LoVo (cell line): ENCODE measurements around the gene DLG2.
A peak's percentile ranks its signal among the peaks of the same experiment; 100 is the strongest.
"Not testable (repeated sequence)": the region's sequence is repeated elsewhere in the genome, so short reads cannot be mapped to it uniquely, and the experiment has no call there.

ENCODE experiments used
- DNase-seq: peaks from one replicate; pipeline ENCODE4 v3.0.0-alpha.2; 2016; ENCODE audit warnings: low spot score

The DLG2 gene

DNA sequence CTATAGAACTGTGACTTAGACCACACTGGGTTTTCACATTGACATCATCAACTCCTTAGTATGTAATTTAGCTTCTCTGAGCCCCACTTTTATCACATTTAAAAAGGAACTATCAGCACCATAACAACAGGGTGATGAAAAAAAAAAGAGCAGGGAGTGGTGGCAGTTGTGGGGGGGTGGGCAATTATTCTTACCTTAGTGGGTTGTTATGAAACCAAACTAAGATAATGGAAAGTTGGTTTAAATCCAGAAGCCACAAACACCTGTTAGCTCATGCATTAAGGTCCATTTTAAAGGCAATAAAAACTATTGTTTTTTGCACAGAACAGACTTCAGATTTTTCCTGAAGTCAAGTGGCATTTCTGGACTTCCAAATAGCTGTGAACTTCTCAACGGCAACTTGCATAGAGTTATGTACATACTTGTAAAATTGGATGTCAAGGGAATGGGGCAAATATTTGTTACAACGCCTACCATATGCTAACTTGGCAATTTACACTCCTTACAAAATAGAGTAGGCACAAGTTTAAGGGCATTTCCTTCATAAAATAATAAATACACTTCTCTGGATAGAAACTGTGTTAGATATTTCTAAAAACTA is 793.6 kb downstream of the DLG2 start:
- no peak for DNase-seq

DNA sequence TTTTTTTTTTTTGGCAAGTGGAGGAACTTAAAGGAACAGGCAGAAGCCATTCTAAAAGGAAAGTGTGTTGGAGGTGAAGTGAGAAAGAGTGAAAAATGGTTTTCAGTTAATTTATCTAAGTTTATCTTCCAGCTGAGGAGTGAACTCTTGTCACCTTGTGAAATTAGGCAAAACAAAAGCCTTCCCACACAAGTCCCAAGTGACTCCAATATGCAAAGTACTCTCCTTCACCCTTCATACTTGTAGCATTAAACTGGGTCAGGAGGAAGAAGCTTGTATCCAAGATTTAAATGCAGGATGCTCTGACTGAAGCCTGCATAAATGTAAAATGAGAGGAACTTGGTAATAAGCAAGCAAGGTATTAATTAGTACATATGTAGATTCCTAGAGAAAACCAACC is 796.8 kb downstream of the DLG2 start:
- no peak for DNase-seq

DNA sequence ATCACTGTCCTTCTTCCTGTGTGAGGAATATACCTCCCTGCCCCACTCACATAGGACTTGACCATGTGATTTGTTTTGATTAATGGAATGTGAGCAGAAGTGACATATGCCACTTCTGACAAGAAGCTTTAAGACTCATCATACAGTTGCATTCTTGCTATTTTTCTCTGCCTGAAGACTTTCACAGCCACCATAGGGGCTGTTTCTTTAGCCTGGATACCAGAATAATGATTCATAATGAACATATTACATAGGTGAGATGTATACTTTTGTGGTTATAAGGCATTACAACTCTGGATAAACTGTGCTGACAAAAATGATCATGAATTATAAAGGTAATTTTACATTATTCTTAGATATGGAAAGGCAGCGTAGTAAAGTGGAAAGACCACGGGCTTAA is 798.0 kb downstream of the DLG2 start:
- DNase-seq: no peak

DNA sequence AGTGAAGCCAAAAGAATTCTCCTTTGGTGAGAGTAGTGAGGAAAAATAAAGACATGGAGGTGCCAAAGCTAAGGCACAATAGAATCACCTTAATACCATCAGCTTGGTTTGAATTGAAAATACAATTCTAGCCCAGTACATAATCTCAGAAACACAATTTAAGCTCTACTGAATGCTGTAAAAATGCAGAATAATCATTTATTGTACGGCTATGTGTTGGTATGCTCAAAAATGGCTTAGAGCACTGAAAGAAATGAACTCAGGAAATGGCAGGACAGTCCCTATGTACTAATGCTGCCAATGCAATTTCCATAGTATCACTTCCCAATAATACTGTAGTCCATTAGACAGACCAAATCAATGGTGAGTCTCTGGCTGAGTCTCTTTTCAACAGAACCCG is 798.5 kb downstream of the DLG2 start:
- no peak for DNase-seq

DNA sequence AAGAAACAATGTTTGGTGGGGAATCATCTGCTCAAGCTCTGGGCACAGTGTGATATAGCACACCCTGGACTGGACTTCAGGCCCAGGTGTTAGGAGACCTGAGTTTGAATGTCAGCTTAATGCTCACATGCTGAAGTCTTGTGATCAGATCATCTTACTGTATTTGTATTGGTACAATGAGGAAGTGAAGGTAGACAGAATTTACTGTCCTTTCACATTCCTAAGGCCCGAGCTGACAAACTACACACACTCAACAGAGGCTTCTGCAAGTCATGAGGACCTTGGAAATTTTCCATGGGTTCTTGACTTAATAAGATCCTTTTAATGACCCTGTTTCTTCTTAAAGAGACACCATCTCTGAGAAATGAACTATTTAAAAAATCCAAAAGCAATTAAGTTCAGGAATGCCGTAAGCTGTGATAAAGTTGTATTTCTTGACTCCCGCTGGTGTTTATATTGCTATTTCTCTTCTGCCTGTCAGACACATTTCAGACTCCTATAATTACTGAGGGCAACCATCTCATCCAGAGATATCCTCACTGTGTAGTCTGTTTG is 802.0 kb downstream of the DLG2 start:
- DNase-seq: no peak

DNA sequence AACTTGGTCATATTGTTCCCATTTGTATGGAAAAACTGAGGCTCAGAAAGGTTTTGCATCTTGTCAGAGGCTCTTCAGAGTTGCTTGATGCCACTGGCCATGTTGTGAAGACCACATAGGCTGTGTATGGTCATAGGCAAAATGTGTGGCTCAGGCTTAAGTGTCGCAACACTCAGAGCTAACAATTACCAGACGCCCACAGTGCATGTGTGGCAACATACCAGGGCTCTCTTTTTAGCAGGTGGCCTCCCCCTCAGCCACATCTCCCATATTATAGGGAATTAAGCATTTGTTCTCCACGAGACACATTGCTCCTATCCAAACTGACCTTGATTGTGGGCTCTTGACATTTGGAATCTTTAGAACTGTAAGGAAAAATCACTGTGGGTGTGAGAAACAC is 802.5 kb downstream of the DLG2 start:
- DNase-seq: no peak

DNA sequence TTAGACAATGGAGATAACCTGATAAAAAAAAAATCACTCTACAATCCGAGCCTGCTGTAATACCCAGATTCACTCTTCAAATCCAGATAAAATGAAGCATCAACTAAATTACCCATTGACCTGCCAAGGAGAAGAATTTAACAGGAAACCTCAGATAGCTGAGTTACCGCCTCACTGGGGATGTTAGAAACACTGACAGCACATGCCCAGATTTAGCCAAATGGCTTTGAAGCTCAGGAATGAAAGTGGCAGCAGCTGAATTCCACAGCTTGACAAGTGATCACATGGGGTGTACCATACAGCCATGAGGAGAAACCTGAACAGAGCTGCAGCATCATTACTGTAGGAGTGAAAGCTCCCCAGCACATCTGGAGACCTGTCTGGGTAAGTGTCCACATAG is 807.6 kb downstream of the DLG2 start:
- no peak for DNase-seq

DNA sequence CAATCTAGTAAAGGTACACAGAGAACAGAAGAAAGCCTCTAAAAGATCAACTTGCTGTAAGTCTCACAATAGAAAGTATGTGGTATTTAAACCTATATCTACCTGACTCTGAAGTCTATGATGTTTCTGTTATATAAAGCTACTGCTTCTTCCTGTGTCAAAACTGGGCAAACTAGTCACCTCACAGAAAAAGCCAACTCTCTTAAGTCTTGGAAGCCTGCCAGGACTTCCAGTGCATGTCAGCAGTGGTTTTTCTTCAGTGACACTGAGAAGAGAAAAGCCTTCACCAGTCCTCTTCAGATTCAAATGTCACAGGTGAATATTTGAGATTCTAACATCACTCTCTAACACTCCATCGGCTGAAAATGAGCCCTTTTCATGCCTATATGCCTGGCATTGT is 808.0 kb downstream of the DLG2 start:
- no peak for DNase-seq

DNA sequence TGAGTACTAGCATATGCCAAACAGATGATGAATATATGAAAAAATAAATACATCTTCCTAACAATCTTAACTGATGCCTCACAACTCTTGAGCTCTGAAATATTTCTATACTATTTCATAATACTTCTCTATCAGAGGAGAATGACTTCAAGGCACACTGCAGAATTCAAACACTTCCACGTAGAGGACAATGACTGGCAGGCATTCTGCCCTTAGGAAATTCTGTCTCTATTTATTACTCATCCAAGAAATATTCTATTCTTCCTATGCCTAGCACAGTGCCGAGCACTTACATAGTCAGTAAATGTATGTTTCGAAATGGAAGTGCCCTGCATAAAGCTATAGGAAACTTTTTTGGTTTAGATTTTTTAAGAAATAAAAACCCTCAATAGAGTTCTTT is 809.1 kb downstream of the DLG2 start:
- no peak for DNase-seq

DNA sequence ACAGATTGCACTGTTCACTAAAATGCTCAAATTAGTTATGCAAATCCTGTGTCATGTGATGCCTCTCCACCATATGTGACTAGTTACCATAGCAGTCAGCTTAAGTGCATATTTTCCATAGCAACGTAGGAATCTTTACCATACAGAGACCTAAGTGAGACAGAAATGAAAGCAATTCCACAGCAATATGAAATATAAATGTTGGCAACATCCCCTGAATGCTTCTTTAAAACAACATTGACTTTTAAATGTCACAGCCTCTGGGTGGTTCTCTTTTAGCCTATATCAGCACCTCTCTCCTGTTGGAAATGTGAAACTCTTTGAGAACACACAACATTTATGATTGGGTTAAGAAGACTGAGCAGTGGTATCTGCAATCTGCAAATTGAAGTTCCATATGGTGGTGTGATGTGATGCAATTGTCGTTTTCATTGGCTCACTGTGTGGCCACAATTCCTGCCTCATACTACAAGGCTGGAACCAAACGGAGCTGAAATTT is 814.6 kb downstream of the DLG2 start:
- no peak for DNase-seq

DNA sequence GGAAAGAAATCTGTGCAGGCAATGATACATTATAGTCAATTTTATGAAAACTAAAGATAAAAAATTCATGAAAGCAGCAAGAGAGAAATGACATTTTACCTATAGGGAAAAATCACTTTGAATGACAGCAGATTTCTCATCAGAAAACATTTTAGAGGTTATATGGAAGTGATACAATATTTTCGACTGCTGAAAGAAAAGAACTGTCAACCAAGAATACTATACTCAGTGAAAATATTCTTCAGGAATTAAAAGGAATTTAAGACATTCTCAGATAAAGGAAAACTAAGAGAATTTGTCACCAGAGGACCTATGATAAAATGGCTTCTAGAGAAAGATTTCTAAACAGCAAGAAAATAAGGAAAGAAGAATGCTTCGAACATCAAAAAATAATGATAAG is 820.8 kb downstream of the DLG2 start:
- DNase-seq: no peak

DNA sequence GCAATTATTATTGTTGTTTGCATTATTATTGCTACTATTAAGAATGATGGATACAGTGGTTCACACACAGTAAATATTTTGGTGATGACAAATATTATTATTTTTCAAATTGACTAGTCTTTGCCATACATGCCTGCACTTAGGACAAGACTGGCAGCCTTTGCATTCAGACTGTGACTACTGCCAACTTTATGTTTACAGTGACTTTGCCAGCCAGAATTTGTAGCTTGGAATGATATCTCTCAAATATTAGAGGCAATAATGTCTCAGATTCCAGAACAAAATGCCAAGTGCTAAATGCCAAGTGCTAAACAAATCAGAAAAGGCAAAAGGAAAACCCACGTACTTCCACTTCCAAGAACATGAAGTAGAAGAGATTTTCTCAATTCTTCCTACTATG is 823.1 kb downstream of the DLG2 start:
- no peak for DNase-seq

DNA sequence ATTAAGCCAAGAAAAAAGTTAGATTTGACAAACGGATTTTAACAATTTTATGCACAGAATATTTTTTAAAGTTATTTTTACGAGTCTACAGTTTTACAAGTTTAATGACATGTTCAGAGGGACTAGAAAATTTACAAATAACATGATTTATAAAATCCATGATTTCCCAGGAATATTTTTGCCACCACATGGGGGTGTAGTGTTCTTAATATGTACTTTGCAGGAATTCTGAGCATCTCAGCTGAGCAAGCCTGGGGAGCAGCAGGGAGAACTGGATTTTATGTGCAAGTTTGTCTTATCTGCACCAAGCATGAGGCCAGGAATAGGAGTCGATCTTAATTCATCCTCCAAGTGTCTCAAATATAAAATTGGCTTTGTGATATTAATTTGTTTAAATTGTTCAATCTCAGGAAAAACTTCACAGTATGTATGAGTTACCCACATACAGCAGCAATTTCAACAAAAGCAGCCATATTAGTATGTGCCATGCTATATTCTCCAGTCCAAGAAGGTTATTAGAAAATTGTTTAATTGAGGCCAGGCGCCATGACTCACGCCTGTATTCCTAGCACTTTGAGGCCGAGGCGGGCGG is 826.3 kb downstream of the DLG2 start:
- DNase-seq: no peak

DNA sequence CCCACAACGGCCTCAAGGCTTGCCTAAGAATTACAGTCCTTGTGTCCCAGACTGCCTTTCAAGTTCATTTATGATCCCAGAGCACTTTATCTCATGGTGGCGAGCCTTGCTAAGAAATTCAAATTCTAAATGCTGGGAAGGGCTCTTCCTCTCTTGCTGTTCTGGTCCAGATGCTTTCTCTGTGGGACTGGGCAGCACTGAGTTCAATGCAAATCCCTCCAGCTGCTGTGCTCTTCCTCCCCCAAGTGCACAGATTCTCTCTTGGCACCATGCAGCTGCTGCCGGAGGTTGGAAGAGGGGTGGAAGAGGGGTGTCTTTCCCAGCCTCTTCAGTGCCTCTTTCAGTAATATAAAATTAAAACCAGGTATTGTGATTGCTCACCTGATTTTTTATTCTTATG is 828.0 kb downstream of the DLG2 start:
- DNase-seq: no peak

DNA sequence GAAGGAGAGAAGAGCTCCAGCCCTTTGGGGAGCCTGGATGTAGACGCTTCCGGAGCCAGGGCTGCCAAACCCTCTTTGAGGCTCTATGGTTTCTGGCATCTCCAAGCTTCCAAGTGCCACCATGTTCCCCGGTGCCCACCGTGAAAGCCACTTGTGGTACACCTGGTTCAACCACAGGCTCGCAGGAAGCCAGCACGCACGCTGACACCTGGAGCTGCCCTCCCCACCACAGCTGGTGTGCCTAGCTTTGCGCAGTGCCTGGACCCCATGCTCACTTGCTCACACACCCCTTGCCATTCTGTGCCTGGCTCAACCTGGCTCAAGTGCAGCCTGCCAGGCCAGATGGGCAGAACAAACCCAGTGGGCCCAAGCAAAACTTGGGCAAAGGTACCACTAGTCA is 831.4 kb downstream of the DLG2 start:
- no peak for DNase-seq

DNA sequence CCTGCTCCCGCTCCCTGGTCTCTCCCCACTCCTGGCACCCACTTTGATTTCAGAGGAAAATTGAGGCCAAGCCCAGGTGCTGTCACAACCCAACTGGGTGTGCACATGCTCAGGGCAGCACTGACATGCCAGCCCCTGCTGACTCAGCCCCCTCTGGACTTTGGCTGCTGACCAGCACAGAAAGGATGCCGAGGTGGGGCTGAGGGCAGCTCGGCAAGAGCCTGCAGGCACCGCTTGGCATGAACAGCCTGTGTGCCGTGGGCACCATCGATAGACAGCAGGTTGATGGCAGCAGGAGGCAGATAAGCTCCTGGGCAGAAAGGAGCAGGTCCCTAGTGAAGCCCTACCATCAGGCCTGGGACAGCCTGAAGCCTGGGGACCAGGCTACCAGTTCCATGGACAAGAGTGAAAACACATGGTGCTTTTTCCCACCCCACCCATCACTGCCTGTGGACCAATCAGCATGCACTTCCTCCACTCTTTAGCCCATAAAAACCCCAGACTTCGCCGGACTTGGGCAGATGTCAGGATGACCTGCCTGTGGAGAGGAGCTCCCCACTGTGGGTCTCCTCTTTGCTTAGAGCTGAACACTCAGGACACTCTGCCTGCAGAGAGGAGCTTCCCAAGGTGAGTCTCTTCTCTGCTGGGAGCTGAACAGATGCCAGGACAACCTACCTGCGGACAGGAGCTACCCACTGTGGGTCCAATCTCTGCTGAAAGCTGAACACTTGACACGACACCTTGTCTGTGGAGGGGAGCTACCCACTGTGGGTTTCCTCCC is 832.3 kb downstream of the DLG2 start:
- no peak for DNase-seq

DNA sequence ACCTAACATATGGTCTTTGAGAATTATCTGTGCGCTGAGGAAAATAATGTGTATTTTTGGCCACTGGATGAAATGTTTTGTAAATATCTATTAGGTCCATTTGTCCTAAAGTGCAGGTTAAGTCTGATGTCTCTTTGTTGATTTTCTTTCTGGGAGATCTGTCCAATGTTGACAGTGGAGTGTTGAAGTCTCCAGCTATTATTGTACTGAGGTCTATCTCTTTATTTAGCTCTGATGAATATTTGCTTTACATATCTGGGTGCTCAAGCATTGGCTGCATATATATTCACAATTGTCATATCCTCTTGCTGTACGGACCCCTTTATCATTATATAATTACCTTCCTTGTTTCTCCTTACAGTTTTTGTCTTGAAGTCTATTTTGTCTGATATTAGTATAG is 833.8 kb downstream of the DLG2 start:
- no peak for DNase-seq

DNA sequence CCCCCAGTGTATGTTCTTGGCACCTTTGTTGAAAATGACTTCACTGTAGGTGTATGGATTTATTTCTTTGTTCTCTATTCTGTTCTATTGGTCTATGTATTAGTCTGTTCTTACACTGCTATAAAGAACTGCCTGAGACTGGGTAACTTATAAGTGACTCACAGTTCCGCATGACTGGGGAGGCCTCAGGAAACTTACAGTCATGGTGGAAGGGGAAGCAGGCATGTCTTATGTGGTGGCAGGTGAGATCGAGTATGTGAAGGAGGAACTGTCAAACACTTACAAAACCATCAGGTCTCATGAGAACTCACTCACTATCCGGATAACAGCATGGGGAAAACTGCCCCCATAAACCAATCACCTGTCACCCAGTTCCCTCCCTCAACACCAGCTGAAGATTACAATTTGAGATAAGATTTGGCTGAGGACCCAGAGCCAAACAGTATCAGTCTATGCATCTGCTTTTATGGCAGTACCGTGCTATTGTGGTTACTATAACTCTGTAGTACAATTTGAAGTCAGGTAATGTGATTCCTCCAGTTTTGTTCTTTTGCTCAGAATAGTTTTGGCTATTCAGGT is 836.2 kb downstream of the DLG2 start:
- DNase-seq: no peak

DNA sequence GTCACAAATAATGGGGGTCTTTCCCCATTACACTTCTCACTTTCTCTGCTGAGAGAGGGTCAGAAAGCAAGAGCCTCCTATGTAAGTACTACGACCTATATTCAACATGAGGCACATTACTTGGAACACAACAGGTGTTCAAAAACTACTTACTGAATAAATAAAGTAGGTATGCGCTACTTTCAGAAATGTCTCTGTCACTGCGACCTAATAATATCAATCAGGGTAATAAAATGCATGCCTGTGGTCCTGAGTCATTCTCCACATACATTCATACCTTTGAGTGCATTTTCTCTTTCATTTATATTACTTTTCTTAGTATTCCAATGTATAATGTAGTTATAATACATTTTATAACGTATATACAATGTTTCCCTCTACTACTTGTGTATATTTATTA is 838.9 kb downstream of the DLG2 start:
- DNase-seq: peak; percentile 5

DNA sequence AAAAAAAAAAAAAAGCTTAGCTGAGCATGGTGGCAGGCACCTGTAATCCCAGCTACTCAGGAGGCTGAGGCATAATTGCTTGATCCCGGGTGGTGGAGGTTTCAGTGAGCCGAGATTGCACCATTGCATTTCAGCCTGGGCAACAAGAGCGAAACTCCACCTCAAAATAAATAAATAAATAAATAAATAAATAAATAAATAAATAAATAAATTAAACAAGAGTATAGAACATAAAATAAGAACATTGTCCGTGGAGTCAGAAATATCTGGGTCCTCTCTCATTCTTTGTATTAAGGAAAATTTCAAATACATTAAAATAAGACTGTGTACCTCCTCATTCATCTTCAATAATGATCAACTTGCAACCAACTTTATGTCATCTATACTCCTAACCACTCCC is 843.0 kb downstream of the DLG2 start:
- DNase-seq: not testable (repeated sequence)

DNA sequence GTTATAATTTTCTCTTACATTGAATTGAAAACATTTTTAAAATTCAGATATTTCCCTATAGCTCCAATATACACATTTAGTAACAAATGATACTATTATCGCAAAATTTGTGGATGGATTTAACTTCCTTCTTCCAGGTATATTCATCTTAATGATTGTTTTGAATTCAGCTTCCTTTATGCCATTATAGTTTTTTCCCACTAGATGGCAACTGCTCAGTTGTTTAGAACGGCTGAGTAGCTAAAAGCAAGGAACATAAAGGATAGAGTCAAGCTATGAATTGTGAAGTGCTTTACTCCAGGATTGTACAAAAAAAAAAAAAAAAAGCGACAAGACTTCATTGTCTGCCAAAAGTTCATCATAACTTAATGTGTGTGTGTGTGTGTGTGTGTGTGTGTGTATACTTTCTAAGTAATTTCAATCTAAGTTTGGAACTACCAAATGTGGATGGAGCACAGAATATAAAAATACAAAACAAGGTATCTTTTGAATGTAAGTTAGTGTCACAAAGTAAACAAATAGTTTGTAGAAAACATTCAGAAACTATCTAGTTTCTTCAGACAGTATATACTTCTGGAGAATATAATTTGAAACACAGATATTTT is 846.4 kb downstream of the DLG2 start:
- DNase-seq: peak; percentile 23

DNA sequence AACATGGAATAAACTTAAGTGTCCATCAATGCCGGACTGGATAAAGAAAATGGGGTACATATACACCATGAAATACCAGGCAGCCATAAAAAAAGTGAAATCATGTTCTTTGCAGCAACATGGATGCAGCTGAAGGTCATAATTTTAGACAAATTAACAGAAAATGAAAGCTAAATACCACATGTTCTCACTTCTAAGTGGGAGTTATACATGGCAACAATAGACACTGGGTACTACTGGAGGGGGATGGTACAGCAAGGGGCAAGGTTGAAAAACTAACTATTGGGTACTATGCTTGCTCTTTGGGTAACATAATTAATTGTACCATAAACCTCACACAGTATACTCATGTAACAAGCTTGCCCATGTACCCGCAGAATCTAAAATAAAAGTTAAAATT is 851.6 kb downstream of the DLG2 start:
- no peak for DNase-seq
